NCI-H526 treated with DMSO at 0.1 percent for 48 hours (cell line): Measurements from ENCODE around the gene TAGLN.
"Not testable (repeated sequence)": the region's sequence is repeated elsewhere in the genome, so short reads cannot be mapped to it uniquely, and the experiment has no call there.

ENCODE experiments used
- DNase-seq: peaks from one replicate; lab custom pipeline; 2025; lab: John Stamatoyannopoulos, UW

The TAGLN gene

DNA sequence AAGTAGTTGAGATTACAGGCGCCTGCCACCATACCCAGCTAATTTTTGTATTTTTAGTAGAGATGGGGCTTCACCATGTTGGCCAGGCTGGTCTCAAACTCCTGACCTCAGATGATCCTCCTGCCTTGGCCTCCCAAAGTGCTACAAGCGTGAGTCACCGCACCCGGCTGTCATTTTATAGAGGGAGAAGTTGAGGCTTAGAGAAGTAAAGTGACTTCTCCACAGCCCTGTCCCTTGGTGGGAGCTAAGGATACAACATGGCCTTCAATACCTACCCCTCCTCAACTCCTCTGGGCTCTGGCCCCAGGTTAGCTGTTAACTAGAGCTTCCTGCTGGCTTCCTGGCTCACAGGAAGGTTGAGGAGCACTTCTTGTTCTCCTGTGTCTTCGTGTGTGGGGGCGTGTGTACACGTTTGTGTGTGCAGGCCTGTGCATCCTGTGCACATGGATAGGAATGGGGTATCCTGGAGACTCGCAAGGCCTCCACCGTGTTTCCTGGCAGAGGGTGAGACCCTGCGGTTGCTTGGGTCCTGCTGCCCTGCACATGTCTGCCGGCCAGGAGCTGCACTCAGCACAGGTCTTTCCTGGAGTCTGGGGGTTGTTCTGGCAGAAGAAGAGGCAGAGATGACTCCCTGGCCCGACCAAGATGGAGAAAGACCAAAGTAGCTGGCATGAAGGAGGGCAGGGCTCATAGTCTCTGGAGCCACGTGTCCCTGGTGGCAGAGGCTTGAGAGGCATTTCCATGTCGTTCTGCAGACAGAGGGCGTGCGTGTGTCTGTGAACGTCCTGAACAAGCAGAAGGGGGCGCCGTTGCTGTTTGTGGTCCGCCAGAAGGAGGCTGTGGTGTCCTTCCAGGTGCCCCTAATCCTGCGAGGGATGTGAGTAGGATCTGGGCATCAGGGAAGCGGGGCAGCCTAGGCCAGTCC is 18.2 kb upstream of the TAGLN start:
- peak; percentile 60 for DNase-seq

DNA sequence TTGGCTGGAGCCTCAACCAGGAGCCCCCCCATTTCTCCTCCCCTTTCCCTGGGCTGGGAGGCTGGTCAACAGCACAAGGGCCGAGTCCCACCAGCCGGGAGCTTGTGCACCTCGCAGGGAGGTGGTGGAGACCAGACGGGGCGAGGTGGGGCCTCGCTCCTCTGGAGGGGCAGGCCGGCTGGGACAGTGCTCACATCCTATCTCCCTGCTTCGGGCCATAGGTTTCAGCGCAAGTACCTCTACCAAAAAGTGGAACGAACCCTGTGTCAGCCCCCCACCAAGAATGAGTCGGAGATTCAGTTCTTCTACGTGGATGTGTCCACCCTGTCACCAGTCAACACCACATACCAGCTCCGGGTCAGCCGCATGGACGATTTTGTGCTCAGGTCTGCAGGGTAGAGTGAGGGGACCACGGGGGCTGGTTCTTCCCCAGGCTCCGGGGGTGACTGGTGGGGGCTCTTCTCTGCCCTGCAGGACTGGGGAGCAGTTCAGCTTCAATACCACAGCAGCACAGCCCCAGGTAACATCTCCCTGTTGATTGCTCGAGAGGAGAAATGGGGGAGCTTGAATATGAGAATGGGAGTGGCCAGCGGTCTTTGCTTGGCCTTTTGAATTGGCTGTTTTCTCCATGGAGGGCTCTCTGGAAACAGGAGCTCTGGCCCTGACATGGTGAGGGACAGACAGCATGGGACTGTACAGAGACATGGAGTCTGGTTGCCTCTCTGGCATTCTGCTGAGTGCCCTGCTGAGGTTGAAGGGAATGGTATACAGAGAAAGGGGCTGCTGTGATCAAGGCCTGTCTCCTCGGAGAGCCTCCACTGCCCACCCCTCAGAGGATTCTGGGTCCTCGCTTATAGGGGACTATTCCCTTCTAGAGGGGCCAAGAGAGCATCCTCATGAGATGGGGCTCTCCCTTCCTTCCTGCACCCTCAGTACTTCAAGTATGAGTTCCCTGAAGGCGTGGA is 17.3 kb upstream of the TAGLN start:
- no peak for DNase-seq

DNA sequence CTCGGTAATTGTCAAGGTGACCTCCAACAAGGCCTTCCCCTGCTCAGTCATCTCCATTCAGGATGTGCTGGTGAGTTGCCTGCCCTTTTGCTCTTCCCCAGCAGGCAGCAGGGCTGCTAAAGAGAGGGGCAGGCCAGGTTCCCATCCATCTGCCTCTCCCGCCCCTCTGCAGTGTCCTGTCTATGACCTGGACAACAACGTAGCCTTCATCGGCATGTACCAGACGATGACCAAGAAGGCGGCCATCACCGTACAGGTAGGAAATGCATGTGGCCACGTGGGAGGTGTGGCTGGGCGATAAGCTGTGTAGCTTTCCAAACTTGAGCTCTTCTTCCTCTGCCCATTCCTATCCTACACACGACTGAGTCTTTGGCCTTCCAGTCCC is 16.6 kb upstream of the TAGLN start:
- DNase-seq: no peak

DNA sequence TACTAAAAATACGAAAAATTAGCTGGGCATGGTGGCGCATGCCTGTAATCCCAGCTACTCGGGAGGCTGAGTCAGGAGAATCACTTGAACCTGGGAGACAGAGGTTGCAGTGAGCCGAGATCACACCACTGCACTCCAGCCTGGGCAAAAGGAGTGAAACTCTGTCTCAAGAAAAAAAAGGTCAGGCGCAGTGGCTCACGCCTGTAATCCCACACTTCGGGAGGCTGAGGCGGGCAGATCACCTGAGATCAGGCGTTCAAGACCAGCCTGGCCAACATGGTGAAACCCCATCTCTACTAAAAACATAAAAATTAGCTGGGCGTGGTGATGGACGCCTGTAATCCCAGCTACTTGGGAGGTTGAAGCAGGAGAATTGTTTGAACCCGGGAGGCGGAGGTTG is 16.0 kb upstream of the TAGLN start:
- DNase-seq: not testable (repeated sequence)

DNA sequence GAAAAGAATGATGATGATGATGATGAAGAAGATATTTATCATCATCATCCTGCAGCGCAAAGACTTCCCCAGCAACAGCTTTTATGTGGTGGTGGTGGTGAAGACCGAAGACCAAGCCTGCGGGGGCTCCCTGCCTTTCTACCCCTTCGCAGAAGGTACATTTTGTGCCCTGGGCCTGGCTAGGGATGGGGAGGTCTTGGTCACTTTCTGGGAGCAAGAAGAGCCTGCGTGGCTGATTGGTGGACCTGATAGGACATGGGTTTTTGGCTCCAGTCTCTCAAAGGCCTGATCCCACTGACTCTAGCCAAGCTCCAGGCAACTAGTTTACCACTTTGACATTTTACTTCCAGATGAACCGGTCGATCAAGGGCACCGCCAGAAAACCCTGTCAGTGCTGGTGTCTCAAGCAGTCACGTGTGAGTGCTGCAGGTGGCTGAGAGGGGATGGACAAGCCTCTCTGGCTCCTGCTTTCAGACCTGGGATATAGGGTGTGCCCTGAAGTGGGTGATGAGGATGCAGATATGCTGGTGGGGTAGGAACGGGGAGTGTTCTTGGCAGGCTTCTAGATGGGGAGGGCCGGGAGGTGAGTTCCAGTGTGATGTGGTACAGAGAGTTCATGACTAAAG is 15.3 kb upstream of the TAGLN start:
- DNase-seq: no peak

DNA sequence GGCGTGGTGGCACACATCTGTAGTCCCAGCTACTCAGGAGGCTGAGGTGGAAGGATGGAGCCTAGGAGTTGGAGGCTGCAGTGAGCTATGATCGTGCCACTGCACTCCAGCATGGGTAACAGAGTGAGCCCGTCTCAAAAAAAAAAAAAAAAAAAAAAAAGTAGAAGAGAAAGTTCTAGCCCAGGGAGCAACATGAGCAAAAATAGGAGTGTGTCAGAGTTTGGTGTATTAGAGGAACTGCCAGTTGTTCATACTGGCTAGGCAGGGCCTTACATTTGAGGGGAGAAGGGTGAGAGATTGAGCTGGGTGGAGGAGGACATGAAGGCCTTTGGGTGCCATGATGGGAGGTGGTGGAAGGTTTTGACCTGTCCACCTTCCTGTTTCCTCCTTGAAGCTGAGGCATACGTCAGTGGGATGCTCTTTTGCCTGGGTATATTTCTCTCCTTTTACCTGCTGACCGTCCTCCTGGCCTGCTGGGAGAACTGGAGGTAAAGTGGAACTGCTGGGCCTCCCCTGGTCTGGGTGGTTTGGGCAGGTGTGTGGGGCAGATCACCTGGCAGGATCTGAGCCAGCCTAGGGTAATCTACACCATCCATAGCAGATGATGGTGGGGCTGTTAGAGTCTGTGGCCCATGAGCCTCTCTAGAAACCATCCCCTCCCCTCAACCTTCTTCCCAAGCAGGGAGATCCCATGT is 13.3 kb upstream of the TAGLN start:
- DNase-seq: no peak

DNA sequence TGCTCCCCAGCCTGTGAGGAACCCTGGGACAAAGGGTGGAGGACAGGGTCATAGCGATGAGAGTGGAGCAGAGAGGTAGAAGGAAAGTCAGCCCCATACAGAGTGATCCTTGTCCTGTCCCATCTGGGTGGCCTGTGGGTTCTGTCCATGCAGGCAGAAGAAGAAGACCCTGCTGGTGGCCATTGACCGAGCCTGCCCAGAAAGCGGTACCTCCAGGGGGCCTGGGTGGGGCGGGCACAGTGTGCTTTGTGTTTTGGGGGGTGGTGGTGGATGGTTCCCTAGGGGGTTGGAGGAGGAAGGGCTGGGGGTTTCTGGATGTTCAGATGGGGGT is 12.8 kb upstream of the TAGLN start:
- DNase-seq: no peak

DNA sequence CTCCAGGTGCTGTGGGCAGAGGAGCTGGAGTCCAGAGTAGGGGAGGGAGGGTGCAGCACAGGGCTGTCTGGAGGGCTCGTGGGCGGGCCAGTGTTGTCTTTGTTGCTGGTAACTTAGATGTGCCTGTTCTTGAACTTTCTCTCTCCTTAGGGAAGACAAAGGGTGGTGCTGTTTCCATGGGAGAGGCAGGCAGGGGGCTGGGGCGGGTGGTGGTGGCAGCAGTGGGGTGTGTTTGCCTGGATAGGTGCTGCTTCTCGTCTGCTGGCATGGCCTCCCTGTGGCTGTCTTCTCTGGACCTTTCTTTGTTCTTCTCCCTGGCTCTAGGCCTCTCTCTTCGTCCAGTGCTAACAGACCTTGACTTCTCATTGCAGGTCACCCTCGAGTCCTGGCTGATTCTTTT is 12.2 kb upstream of the TAGLN start:
- no peak for DNase-seq

DNA sequence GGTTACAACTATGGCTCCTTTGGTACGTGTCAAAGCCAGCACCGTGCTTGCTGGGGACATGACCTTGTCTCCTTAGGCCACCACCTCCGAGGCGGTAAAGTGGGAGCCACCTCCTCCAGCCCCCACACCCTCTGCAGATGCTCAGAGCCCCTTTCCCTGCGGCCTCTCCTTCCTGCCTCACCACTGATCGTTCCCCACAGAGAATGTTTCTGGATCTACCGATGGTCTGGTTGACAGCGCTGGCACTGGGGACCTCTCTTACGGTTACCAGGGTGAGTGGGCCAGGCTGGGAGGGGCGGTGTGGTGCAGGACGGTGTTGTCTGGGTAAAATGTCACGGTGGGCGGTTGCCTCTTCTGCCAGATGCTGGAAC is 11.8 kb upstream of the TAGLN start:
- no peak for DNase-seq

DNA sequence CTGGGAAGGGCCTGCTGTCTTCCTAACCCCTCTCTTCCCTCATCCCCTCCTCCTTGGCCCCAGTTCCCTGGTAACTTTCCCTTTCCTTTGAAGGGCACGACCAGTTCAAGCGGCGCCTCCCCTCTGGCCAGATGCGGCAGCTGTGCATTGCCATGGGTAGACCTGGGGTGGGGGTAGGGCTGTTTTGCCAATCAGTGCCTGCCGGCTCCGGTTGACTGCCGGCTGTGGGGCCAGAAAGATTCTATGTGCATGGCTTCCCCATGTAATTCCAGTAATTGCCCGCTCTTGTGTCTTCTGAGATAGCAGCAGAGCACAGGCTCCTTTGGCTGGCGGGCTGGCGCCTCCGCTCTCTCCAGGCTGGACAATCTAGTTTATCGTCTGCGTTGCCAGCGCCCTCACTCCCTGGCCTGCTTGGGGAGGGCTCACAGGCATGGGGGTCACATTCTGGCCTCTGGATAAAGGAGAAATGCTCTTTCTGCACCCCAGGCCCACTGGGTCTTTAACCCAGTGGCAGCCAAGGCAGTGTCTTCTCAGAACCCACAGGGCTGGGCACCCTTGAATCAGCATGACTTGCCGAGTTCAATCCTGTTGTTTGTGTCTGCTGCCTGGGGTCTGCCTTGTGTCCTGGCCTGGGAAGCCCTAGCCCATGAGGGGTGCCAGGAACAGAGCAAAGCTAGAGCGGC is 11.2 kb upstream of the TAGLN start:
- no peak for DNase-seq

DNA sequence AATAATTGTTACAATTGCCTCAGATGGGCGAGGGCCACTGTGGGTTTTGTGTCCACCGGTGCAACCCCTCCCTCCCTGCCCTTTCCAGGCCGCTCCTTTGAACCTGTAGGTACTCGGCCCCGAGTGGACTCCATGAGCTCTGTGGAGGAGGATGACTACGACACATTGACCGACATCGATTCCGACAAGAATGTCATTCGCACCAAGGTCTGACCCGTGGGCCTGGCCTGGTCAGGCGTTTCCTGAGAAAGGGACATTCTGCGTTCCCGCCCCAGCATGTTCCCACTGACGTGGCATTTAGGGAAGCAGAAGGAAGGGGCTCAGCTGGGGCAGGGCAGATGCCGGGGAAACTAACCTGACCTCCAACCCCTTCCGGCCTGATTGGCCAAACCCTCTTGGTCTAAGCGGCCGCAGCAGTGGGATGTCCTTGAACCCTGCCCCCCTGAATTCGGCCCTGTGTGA is 10.5 kb upstream of the TAGLN start:
- DNase-seq: no peak

DNA sequence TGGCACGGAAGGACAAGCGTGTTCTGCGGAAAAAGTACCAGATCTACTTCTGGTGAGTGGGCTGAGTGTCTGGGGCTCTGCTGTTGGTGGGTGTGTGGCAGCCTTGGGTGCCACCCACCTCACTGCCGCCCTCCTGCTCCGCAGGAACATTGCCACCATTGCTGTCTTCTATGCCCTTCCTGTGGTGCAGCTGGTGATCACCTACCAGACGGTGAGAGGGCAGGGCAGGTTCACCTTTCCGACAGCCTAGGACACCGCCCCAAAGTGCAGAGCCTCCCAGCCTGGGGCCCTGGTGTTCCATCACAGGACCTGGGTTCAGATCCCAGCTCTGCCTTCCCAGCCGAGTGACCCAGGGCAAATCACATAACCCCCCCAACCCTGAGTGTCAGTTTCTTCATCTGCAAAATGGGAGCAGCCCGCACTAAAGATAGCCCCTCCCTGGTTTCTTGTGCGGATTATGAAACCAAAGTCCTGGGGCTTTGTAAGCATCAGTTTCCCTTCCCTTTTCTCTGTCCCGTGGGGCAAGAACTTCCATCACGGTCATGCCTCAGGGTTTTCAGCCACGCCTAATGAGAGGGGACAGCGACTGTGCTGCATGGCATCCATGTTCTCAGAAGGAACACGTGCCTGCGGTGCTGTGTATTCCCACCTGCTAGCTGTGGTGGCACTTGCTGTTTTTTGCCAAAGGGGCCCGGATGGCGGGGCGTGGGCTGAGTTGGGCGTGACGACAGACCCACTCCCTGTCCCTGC is 9.8 kb upstream of the TAGLN start:
- DNase-seq: no peak

DNA sequence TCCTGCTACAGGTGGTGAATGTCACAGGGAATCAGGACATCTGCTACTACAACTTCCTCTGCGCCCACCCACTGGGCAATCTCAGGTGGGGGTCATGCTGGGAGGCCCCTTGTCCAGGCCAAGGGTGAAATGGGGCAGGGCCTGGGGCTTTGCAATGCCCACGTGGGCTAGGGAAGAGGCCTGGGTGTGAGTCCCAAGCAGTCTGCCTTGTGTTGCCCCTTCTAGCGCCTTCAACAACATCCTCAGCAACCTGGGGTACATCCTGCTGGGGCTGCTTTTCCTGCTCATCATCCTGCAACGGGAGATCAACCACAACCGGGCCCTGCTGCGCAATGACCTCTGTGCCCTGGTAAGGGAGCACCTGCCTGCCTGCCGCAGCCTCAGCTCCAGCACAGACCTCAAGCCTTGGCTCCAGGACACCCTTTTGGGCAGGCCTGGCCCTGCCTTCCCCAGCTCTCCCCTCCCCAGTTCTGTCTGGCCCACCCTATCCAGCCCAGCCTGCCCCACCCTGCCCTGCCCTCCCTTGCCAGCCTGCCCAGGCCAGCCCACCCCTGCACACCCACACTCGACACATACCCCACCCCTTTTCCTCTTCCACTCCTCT is 9.1 kb upstream of the TAGLN start:
- no peak for DNase-seq

DNA sequence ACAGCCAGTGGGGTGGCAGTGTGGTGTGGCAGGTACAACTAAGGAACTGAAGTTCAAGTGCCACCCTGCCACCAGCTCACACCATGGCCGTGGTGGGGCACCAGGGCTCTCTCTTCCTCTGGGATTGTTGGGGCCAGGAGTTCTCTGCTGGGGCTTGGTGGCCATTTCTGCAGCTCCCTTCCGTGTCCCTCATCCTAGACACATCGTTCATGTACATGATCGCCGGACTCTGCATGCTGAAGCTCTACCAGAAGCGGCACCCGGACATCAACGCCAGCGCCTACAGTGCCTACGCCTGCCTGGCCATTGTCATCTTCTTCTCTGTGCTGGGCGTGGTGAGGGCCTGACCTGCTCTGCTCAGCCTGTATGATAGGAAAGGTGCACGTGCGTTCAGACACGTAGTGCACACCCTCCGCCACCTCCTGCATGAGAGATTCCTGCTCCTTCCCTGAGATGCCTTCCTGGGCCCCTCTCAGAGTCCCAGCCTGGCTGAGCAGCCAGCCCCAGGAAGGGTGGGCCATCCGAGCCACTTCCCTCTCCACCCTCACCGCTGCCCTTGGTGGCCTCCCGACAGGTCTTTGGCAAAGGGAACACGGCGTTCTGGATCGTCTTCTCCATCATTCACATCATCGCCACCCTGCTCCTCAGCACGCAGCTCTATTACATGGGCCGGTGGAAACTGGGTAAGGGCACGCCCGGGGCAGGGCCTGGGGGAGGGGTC is 7.3 kb upstream of the TAGLN start:
- no peak for DNase-seq

DNA sequence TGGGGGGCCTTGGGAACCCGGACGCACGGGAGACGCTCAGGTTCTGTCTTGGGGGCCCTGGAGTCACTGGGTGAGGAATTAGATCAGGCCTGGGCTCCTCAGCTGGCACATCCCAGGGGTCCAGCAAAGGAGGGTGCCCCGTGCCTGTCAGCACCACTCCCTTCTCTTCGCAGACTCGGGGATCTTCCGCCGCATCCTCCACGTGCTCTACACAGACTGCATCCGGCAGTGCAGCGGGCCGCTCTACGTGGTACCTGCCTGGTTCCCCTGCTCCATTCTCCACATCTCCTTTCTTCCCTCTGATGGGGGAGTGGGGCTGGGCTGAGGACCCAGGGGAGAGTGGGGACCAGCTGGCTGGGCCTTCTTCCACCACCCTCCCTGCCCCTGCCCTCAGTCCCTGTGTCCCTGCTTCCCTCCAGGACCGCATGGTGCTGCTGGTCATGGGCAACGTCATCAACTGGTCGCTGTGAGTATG is 6.7 kb upstream of the TAGLN start:
- DNase-seq: no peak

DNA sequence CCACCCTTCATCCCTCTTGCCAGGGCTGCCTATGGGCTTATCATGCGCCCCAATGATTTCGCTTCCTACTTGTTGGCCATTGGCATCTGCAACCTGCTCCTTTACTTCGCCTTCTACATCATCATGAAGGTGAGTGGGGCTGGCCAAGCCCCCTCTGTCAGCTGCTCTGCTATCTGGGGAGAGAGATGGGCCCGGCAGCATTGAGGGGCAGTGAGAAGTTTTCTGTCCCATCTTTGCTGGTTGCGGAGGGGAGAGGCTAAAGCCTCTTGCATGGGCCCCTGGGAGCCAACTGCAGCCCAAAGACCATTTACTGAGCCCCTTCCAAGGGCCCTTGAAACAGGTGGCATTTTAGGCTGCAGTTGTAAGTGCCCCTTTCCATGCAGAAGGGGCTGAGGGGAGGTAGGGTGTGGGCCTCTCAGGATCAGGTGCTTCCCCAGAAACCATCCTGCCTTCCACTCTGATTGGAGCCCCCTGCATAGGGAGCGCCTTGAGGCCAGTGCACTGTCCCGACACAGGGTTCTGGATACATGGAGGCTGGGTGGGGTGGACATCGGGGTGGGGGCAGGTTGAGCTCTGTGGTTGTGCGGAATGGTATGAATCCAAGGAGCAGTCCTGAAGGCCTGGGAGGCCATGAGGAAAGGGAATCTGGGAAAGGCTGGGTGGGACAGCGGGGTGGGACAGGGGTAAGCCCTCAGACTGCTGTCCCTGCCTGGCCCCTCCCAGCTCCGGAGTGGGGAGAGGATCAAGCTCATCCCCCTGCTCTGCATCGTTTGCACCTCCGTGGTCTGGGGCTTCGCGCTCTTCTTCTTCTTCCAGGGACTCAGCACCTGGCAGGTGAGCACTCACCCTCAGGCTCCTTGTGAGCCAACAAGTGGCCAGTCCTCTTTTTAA is 5.8 kb upstream of the TAGLN start:
- DNase-seq: no peak

DNA sequence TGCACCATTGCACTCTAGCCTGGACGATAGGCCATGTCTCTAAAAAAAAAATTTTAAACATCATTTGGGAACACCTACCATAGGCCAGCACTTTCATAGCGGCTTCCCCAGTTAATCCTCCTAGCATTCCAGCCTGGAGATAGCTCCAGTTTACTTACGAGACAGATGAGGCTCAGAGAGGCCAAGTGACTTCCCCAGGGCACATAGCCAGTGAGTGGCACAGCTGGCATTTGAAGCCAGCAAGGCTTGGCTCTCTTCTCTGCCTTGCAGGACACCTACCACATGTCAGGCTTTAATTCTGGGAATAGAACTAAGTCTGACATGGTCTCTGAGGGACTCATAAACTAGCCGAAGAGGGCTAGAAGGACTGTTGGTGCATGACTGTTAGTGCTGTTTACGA is 4.9 kb upstream of the TAGLN start:
- DNase-seq: no peak

DNA sequence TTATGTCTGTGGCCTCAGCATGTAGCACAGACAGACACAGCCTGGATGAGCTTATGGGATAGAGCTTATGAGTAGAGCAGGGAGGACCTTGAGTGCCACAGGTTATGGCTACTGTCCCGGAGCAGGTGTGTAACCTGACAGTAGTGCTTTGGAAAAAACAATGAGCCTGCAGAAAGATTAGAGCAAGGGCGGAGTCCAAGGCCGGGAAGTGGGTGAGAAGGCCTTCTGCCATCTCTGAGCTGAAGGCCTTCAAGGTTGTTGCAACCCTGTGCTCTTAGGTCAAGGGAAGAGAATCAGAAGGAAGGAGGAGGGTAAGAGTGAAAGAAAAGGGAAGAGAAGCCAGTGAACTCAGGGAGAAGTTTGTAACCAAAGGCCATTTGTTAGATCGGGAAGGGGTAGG is 3.9 kb upstream of the TAGLN start:
- no peak for DNase-seq
